CD4-positive, alpha-beta memory T cell (primary cell): ENCODE data around the gene CEL. TPM values are rescaled to one million over a fixed set of nuclear protein-coding genes. Genes with fewer than 3 reads are reported as not detected.

Experiments used
- CTCF ChIA-PET: fragments of 350-600 bp; sonication (Branson Sonifier 250); formaldehyde crosslinking; loops from one replicate; lab custom pipeline; 2021; ENCODE audit warnings: inconsistent platforms; ENCODE audit not compliant: partially characterized antibody; lab: Charles Lee
- POLR2A ChIA-PET: fragments of 350-600 bp; sonication (Branson Sonifier 250); formaldehyde crosslinking; loops from one replicate; lab custom pipeline; 2021; ENCODE audit not compliant: partially characterized antibody; lab: Charles Lee
- DNase-seq, 5 donors: peaks; one replicate each; pipeline versions ENCODE4 v3.0.0 to v3.0.0-alpha.2; 2020 to 2022; ENCODE audit warnings: mixed read lengths in 1 of 5
- H3K27ac ChIP-seq: one replicate; pipeline ENCODE4 v1.7.0; 2013; ENCODE audit warnings: low read depth, low read length
- H3K27me3 ChIP-seq: 2 replicates; pipeline ENCODE4 v1.7.0; 2013; ENCODE audit warnings: mild to moderate bottlenecking, low read length, moderate library complexity; ENCODE audit not compliant: insufficient read depth
- H3K36me3 ChIP-seq: 2 replicates; pipeline ENCODE4 v1.7.0; 2013; ENCODE audit warnings: mild to moderate bottlenecking, low read length, moderate library complexity; ENCODE audit not compliant: insufficient read depth
- H3K4me1 ChIP-seq: 2 replicates; pipeline ENCODE4 v1.7.0; 2013; ENCODE audit warnings: mild to moderate bottlenecking, low read length, moderate library complexity; ENCODE audit not compliant: insufficient read depth
- H3K4me3 ChIP-seq, 2 donors: one replicate each; pipeline ENCODE4 v1.7.0; 2013; ENCODE audit warnings: low read length in 2 of 2, mild to moderate bottlenecking in 1 of 2
- H3K9me3 ChIP-seq, 2 donors: one replicate each; pipeline ENCODE4 v1.7.0; 2013; ENCODE audit warnings: low read length in 2 of 2, control low read depth in 1 of 2; ENCODE audit not compliant: control insufficient read depth in 1 of 2
- H3K27ac Mint-ChIP-seq, 7 donors: one replicate each; pipeline ENCODE4 v1.8.0; 2020 to 2021; ENCODE audit warnings: mixed read lengths in 7 of 7, mild to moderate bottlenecking in 6 of 7, inconsistent platforms in 3 of 7, moderate library complexity in 3 of 7
- H3K27me3 Mint-ChIP-seq, 2 donors: one replicate each; pipeline ENCODE4 v1.8.0; 2020 to 2021; ENCODE audit warnings: mixed read lengths in 2 of 2
- H3K36me3 Mint-ChIP-seq, 2 donors: one replicate each; pipeline ENCODE4 v1.8.0; 2020 to 2021; ENCODE audit warnings: mixed read lengths in 2 of 2, inconsistent platforms in 1 of 2, mild to moderate bottlenecking in 1 of 2
- H3K4me1 Mint-ChIP-seq, 4 donors: one replicate each; pipeline ENCODE4 v1.8.0; 2020 to 2021; ENCODE audit warnings: mixed read lengths in 4 of 4, mild to moderate bottlenecking in 1 of 4
- H3K4me3 Mint-ChIP-seq, 8 donors: one replicate each; pipeline ENCODE4 v1.8.0; 2020 to 2021; ENCODE audit warnings: mixed read lengths in 8 of 8, mild to moderate bottlenecking in 7 of 8, moderate library complexity in 6 of 8, inconsistent platforms in 3 of 8
- H3K9me3 Mint-ChIP-seq, 8 donors: one replicate each; pipeline ENCODE4 v1.8.0; 2020 to 2021; ENCODE audit warnings: mixed read lengths in 8 of 8, mild to moderate bottlenecking in 5 of 8, inconsistent platforms in 3 of 8, moderate library complexity in 1 of 8
- intact Hi-C: fragments of 100-400 bp; cut with micrococcal nuclease; formaldehyde crosslinking; loops from one replicate; pipeline ENCODE4 v1.15.1; 2023
- polyA plus RNA-seq, 2 donors: library from polyadenylated mRNA; unstranded; fragments of 300-500 nt; fragmentation: Illumina TruSeq; gene quantifications; one replicate each; pipeline ENCODE4 v1.2.3, GENCODE V29; 2021
- total RNA-seq, 2 experiments: library from RNA; stranded (reverse); gene quantifications; one replicate each; pipeline ENCODE4 v1.2.3, GENCODE V29; 2021

CEL gene
- total and polyA plus RNA-seq, 4 experiments from 2014 or later, result 0.15 to 1.6 (median 1.2) TPM; not detected in 1

DNA sequence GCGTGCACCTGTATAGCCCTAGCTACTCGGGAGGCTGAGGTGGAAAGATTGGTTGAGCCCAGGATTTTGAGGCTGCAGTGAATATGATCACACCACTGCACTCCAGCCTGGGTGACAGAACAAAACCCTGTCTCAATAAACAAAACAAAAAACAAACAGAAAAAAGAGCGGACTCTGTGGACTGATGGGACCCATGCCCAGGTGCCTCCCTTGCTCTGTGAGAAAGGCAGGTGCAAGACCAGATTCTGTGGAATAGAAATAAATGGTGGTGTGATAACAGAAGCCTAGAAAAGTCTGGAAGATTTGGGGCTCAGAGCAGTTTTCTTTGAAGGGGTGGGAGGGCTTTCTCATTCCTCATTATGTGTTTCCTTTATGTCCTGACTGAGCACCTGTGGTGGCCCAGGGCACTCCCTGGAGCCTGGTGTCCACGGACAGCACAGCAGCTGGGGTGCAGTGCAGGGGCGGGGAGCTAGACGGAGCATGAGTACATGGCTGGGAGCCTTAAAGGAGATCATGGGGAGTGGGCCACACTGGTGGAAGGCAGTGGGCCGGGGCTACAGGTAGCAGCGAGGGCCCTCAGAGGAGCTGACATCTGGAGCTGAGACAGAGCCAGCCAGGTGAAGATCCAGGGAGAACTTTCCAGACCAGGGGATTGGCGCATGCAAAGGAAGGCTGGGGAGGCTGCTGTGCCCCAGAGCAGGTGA is 15.4 kb upstream of the CEL start:
- peaks cover 71% of the 10 kb centered on the region for H3K36me3 ChIP-seq
- Mint-ChIP-seq H3K27me3 (no peaks in the 10 kb centered on the region), H3K36me3 (peaks cover 46 to 64% of the 10 kb centered on the region in 2 donors), H3K4me3 (no peak overlapping the region), H3K4me1 (peaks cover 0 to 4% (median under 1%) of the 10 kb centered on the region in 4 donors), H3K27ac (peak overlapping the region in 2 of 7 donors; percentile 30 to 43), H3K9me3 (no peaks in the 10 kb centered on the region)
- ChIA-PET CTCF (no interaction called here), POLR2A (no interaction called here)
- no peak for DNase-seq
- intact Hi-C loops, result no loop called here
- no peaks in the 10 kb centered on the region for H3K27me3 ChIP-seq
- H3K9me3 ChIP-seq, result no peaks in the 10 kb centered on the region
- H3K4me3 ChIP-seq, result no peak overlapping the region
- H3K27ac ChIP-seq, result no peak overlapping the region
- H3K4me1 ChIP-seq, result no peaks in the 10 kb centered on the region

DNA sequence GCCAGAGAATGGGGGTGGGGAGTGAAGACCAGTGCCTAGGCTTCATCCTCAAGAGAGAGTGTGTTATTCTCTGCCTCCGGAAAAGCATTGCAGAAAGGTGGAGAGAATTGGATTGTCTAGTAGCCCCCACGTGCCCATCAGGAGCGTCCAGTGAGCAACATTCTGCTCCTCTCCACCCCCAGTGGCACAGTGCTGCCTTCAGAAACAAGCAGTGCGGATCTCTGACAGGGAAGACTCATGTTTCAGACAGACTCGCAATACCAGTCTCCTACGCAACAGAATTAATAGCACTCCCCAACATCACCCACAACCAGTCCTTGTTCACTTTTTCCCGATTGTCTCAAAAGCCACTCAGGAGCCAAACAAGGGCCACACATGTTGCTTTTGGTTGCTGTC is 14.9 kb upstream of the CEL start:
- Histone ChIP-seq H3K27ac (no peak overlapping the region), H3K9me3 (no peaks in the 10 kb centered on the region), H3K27me3 (no peaks in the 10 kb centered on the region), H3K4me1 (no peaks in the 10 kb centered on the region), H3K4me3 (no peak overlapping the region), H3K36me3 (peaks cover 73% of the 10 kb centered on the region)
- H3K9me3 Mint-ChIP-seq, result no peaks in the 10 kb centered on the region
- H3K4me3 Mint-ChIP-seq, result no peak overlapping the region
- H3K4me1 Mint-ChIP-seq, result peaks cover 0 to 4% (median 0%) of the 10 kb centered on the region in 4 donors
- H3K36me3 Mint-ChIP-seq, result peaks cover 50 to 67% of the 10 kb centered on the region in 2 donors
- DNase-seq, result peak in 1 of 5 donors; percentile 8
- no peaks in the 10 kb centered on the region for H3K27me3 Mint-ChIP-seq
- ChIA-PET POLR2A (no interaction called here), CTCF (no interaction called here)
- H3K27ac Mint-ChIP-seq, result peak overlapping the region in 1 of 7 donors; percentile 73
- intact Hi-C loops, result no loop called here

DNA sequence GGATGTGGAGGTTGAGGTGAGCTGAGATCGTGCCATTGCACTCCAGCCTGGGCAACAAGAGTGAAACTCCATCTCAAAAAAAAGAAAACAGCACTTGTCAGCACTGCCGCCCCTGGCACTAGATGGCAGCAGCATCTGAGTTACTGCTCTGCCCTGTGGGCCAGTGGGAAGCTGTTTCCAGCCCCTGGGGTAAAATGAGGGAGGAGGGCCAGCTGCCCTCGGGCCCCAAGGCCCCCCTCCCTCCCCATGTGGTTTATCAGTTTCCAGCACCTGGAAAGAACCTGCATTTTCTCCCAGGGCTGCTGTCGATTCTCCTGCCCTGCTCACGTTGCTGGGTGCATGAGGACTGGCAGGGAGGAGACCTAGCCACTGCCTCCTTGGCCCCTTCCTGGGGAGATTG is 13.2 kb upstream of the CEL start:
- intact Hi-C loops, result loop anchor here (1.0 kb wide), 1 partner anchor 99 kb away; no protein-coding TSS in a partner anchor
- Histone ChIP-seq H3K27ac (no peak overlapping the region), H3K4me3 (no peak overlapping the region), H3K36me3 (peaks cover 63% of the 10 kb centered on the region), H3K27me3 (no peaks in the 10 kb centered on the region), H3K4me1 (no peaks in the 10 kb centered on the region), H3K9me3 (no peaks in the 10 kb centered on the region)
- peaks cover 0 to 4% (median 0%) of the 10 kb centered on the region in 4 donors for H3K4me1 Mint-ChIP-seq
- no peaks in the 10 kb centered on the region for H3K27me3 Mint-ChIP-seq
- DNase-seq, result peak in 4 of 5 donors; percentile 16 to 31 (median 28)
- ChIA-PET POLR2A (interaction anchor here (1.3 kb wide), 1 partner anchor 18 kb away, joined by 3 read pairs; the partner anchor contains the start of gene GTF3C5), CTCF (interaction anchor here (1.0 to 2.3 kb wide), 6 partner anchors 8 to 132 kb away, joined by 3 to 5 read pairs (median 5); no protein-coding TSS in a partner anchor)
- H3K9me3 Mint-ChIP-seq, result no peaks in the 10 kb centered on the region
- no peak overlapping the region for H3K4me3 Mint-ChIP-seq
- peaks cover 47 to 62% of the 10 kb centered on the region in 2 donors for H3K36me3 Mint-ChIP-seq
- H3K27ac Mint-ChIP-seq, result no peak overlapping the region

DNA sequence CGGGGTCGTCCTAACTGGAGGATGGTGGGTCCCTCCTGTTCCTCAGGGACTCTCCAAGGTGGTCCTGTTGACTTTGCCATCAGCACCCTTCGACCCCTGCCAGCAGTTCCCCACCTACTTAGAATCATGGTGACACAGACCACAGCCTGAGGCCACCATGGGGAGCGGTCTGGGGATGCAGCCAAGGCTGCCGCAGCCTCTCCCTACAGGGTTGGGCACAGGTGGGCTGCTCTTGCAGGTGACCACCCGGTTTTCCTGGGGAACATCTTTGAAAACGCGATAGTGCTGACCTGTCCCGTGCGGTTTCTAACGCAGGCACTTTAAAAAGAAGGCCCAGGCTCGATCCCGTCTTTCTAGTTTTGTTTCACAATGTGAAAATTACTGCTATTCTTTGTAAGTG is 12.7 kb upstream of the CEL start:
- H3K9me3 ChIP-seq, result no peaks in the 10 kb centered on the region
- H3K27me3 Mint-ChIP-seq, result no peaks in the 10 kb centered on the region

DNA sequence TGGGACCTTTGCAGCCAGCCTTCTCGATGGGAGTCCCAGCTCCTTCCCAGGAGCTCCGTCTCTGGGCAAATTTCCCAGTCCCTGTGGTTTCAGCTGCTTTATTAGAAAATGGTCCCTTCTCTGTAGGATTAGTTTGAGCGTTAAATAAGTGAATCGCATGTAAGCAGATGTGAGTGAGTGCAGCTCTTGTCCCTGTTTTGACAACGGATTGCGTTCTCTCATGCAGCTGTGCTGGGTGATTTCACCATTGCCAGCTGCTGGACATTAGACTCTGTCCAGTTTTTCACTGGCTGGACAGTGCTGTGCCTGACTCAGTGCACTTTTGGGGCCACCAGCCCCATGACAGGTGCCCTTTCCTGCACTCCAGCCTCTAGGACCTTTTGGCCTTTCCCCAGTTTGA is 11.6 kb upstream of the CEL start:
- intact Hi-C loops, result no loop called here
- ChIA-PET CTCF (interaction anchor here (1.4 kb wide), 1 partner anchor 94 kb away, joined by 3 read pairs; no protein-coding TSS in a partner anchor), POLR2A (no interaction called here)
- H3K4me3 ChIP-seq, result no peak overlapping the region
- H3K9me3 ChIP-seq, result no peaks in the 10 kb centered on the region
- Mint-ChIP-seq H3K36me3 (peaks cover 45 to 61% of the 10 kb centered on the region in 2 donors), H3K4me1 (peaks cover 0 to 4% (median 0%) of the 10 kb centered on the region in 4 donors), H3K27me3 (no peaks in the 10 kb centered on the region), H3K27ac (no peak overlapping the region), H3K4me3 (no peak overlapping the region), H3K9me3 (no peaks in the 10 kb centered on the region)
- H3K36me3 ChIP-seq, result peaks cover 63% of the 10 kb centered on the region
- DNase-seq, result no peak
- no peak overlapping the region for H3K27ac ChIP-seq
- no peaks in the 10 kb centered on the region for H3K4me1 ChIP-seq
- H3K27me3 ChIP-seq, result no peaks in the 10 kb centered on the region

More for the DNA sequence above, 12.7 kb upstream of the CEL start:
- Mint-ChIP-seq H3K9me3 (no peaks in the 10 kb centered on the region), H3K36me3 (peaks cover 52 to 65% of the 10 kb centered on the region in 2 donors), H3K4me1 (peaks cover 0 to 4% (median 0%) of the 10 kb centered on the region in 4 donors), H3K4me3 (no peak overlapping the region), H3K27ac (no peak overlapping the region)
- intact Hi-C loops, result no loop called here
- POLR2A ChIA-PET, result interaction anchor here (1.3 kb wide), 1 partner anchor 18 kb away, joined by 3 read pairs; the partner anchor contains the start of gene GTF3C5
- Histone ChIP-seq H3K4me1 (no peaks in the 10 kb centered on the region), H3K27me3 (no peaks in the 10 kb centered on the region), H3K4me3 (no peak overlapping the region), H3K36me3 (peaks cover 63% of the 10 kb centered on the region), H3K27ac (no peak overlapping the region)
- no peak for DNase-seq
- CTCF ChIA-PET, result interaction anchor here (1.0 to 2.3 kb wide), 6 partner anchors 9 to 131 kb away, joined by 3 to 5 read pairs (median 5); no protein-coding TSS in a partner anchor

DNA sequence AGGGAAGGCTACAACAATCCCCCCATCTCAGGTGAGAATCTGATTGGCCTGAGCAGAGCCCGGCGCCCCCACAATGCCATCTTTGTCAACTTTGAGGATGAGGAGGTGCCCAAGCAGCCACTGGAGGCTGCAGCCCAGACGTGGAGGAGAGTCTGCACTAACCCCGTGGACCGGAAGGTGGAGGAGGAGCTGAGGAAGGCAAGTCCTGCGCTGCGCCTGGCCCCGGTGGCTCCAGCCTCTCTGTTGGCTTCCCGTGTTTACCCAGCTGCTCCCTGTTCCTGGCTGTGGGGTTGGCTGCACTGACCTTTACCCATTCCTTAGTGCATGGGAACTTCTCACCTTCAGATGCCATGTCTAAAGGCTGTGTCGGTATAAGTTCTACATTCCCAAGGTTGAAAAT is 11.0 kb upstream of the CEL start:
- peaks cover 42 to 63% of the 10 kb centered on the region in 2 donors for H3K36me3 Mint-ChIP-seq

DNA sequence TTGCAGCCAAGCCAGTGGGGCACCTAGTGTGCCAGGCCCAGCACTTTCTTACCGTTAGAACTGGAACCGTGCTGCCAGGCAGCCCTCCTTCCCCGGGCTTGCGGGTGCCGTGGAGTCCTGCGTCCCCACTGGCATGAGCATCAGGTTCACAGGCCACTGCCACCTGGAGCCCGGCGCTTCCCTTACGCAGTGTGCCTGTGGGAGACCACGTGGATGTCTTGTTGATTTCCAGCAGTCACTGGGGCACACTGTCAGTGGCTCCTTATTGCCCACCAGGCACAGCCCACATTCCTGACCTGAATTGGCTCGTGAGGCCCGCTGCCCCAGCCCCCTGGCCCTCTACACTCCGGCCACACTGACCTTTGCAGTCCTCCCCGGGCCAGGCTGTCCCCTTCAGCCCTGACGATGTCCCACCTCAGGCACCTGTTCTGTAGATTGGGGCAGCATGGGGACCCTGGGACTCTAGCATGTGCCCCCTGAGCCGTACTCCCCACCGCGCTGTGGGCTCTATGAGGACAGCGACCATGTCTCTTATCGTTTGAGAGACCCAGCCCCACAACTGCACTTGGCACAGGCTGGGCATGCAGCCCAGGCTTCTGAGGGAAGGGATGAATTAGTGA is 10.4 kb upstream of the CEL start:
- intact Hi-C loops, result no loop called here
- H3K4me1 ChIP-seq, result no peaks in the 10 kb centered on the region
- Mint-ChIP-seq H3K4me1 (peaks cover 0 to 5% (median 2%) of the 10 kb centered on the region in 4 donors), H3K4me3 (no peak overlapping the region), H3K27ac (no peak overlapping the region), H3K9me3 (no peaks in the 10 kb centered on the region), H3K27me3 (no peaks in the 10 kb centered on the region), H3K36me3 (peaks cover 42 to 63% of the 10 kb centered on the region in 2 donors)
- H3K36me3 ChIP-seq, result peaks cover 60% of the 10 kb centered on the region
- no peaks in the 10 kb centered on the region for H3K27me3 ChIP-seq
- no peak overlapping the region for H3K27ac ChIP-seq
- no peak for DNase-seq
- no peaks in the 10 kb centered on the region for H3K9me3 ChIP-seq
- no peak overlapping the region for H3K4me3 ChIP-seq
- ChIA-PET POLR2A (no interaction called here), CTCF (interaction anchor here (0.7 to 1.4 kb wide), 2 partner anchors 93 to 96 kb away, joined by 3 to 4 read pairs; no protein-coding TSS in a partner anchor)

More for the DNA sequence above, 11.0 kb upstream of the CEL start:
- H3K4me3 ChIP-seq, result no peak overlapping the region
- no peak for DNase-seq
- POLR2A ChIA-PET, result no interaction called here
- H3K27me3 ChIP-seq, result no peaks in the 10 kb centered on the region
- Mint-ChIP-seq H3K9me3 (no peaks in the 10 kb centered on the region), H3K27me3 (no peaks in the 10 kb centered on the region), H3K4me3 (no peak overlapping the region), H3K27ac (no peak overlapping the region), H3K4me1 (peaks cover 0 to 4% (median 0%) of the 10 kb centered on the region in 4 donors)
- intact Hi-C loops, result no loop called here
- H3K9me3 ChIP-seq, result no peaks in the 10 kb centered on the region
- CTCF ChIA-PET, result interaction anchor here (1.4 kb wide), 1 partner anchor 93 kb away, joined by 3 read pairs; no protein-coding TSS in a partner anchor
- H3K36me3 ChIP-seq, result peaks cover 62% of the 10 kb centered on the region
- no peaks in the 10 kb centered on the region for H3K4me1 ChIP-seq
- no peak overlapping the region for H3K27ac ChIP-seq
